ENCODE results near the gene AVPR1A.

The AVPR1A gene

DNA sequence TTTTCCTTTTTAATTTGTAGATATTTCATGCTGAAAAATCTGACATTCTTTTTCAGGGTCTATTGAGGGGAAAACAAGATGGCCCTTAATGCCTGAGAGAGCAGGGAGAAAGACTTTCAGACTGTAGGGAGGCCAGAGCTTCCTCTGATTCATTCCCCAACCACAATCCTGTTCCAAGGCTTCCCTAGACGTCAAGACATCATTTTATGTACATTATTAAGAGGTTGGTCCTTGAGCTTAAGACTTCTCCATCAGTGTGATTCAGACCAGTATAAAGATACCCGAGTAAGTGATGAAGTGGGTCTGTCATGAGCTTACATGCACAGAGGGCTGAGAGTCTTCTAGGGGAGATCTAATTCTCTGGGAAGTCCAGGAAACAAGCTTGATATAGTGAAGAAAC, 57.3 kb downstream of the AVPR1A start:
- no peak for DNase-seq

DNA sequence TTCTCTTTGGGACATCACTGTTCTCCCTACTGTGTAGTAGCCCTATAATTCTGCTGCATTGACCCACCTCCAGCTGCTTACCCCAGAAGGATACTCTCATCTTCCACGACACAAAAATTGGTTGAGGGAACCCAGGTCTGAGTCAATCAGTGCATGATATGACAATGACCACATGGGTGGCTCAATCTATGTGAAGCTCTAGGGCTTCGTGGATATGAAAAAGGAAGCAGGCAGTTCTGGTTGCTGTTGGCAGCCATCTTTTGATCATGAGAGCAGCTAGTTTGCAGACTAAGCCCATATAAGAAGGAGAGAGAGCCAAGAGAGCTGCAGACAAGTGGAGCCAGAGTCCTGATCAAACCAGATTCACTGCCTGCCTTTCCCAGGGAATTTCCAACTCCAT, 57.9 kb downstream of the AVPR1A start:
- DNase-seq: no peak

All from NK-92 treated with Interleukin-12 subunit alpha and Interleukin-12 subunit beta, amount 100 ng/mL, for 24 hours (cell line).